C4-2B (cell line): ENCODE measurements around the gene RNF34.
A peak's percentile ranks its signal among the peaks of the same experiment; 100 is the strongest.

Experiments used
- ZFX ChIP-seq: fragments of 450-650 bp; IDR thresholded peaks from 2 replicates; pipeline ENCODE4 v1.6.1; 2017
- TF ChIP-seq, protein P1 (sequence below): fragments of 450-650 bp; conservative IDR thresholded peaks from 2 replicates; pipeline ENCODE4 v1.5.1; 2017; ENCODE audit warnings: mild to moderate bottlenecking

DNA sequence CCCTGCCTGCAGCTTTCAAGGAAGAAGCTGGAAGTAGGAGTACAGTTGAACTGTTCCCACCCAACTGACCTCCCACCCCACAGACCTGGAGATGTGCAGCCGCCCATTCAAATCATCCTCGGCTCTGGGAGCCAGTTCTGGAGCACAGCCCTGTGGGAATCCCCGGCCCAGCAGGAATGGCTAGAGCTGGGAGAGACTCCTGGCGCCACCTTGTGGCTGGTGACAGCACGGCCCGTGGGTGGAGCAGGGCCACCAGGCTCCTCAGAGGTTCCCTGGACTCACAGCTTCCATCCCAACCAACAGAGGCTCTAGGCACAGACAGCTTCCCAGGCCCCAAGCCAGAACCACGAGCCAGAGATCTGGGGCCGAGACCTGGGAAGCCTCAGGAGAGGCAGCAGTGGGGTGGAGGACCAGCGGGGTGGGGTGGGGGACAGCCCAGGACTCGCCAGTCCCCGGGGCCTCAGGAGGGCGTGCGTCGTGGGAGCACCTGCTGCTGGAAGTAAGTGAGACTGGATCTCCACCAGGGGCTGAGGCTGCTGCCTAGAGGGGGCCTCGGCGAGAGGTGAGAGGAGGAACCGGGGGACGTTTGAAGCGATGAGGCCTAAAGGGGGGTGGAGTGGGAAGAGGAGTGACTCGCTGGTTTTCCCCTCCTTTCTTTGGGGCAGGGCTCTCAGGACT, 43.4 kb downstream of the RNF34 start:
- TF ChIP-seq, protein P1, sequence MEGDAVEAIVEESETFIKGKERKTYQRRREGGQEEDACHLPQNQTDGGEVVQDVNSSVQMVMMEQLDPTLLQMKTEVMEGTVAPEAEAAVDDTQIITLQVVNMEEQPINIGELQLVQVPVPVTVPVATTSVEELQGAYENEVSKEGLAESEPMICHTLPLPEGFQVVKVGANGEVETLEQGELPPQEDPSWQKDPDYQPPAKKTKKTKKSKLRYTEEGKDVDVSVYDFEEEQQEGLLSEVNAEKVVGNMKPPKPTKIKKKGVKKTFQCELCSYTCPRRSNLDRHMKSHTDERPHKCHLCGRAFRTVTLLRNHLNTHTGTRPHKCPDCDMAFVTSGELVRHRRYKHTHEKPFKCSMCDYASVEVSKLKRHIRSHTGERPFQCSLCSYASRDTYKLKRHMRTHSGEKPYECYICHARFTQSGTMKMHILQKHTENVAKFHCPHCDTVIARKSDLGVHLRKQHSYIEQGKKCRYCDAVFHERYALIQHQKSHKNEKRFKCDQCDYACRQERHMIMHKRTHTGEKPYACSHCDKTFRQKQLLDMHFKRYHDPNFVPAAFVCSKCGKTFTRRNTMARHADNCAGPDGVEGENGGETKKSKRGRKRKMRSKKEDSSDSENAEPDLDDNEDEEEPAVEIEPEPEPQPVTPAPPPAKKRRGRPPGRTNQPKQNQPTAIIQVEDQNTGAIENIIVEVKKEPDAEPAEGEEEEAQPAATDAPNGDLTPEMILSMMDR: peak; percentile 91
- TF ChIP-seq ZFX: no peak
